Kidney (tissue), 14 donors: ENCODE results near the gene ZBTB8A. TPM values are rescaled to one million over a fixed set of nuclear protein-coding genes. Genes with fewer than 3 reads are reported as not detected.

Experiments
- DNase-seq, 5 donors: peaks; one replicate each; pipeline ENCODE4 v3.0.0-alpha.2; 2013 to 2020
- FAIRE-seq: peaks from 2 replicates; lab custom pipeline; 2012; peaks lifted over from hg19 to GRCh38; lab: Jason Lieb, UNC
- H3K27ac ChIP-seq, 2 donors: one replicate each; pipeline ENCODE4 v1.7.0; 2013; ENCODE audit warnings: low read depth in 2 of 2, low read length in 2 of 2, inconsistent platforms in 1 of 2
- H3K27me3 ChIP-seq: one replicate; pipeline ENCODE4 v1.7.1; 2013; ENCODE audit warnings: low read length, inconsistent platforms; ENCODE audit not compliant: control insufficient read depth, insufficient read depth
- H3K36me3 ChIP-seq, 3 donors: one replicate each; pipeline versions ENCODE4 v1.7.0 to v1.7.1; 2013; ENCODE audit warnings: low read length in 3 of 3, control low read depth in 1 of 3, inconsistent platforms in 1 of 3; ENCODE audit not compliant: insufficient read depth in 3 of 3, control insufficient read depth in 2 of 3
- H3K4me1 ChIP-seq, 3 donors: one replicate each; pipeline versions ENCODE4 v1.7.0 to v1.7.1; 2013; ENCODE audit warnings: low read length in 3 of 3, inconsistent platforms in 1 of 3, low read depth in 1 of 3; ENCODE audit not compliant: control insufficient read depth in 2 of 3, insufficient read depth in 2 of 3
- H3K4me3 ChIP-seq, 3 donors: one replicate each; pipeline versions ENCODE4 v1.7.0 to v1.8.1; 2013; ENCODE audit warnings: low read length in 3 of 3, control low read depth in 1 of 3, inconsistent platforms in 1 of 3
- H3K9ac ChIP-seq, 3 donors: one replicate each; pipeline versions ENCODE4 v1.7.0 to v1.7.1; 2013; ENCODE audit warnings: low read length in 3 of 3, control low read depth in 1 of 3, inconsistent platforms in 1 of 3
- H3K9me3 ChIP-seq, 3 donors: one replicate each; pipeline versions ENCODE4 v1.7.0 to v1.7.1; 2013; ENCODE audit warnings: low read length in 3 of 3, control low read depth in 1 of 3, inconsistent platforms in 1 of 3; ENCODE audit not compliant: control insufficient read depth in 2 of 3, insufficient read depth in 1 of 3
- intact Hi-C: fragments of 100-400 bp; cut with DNase I; formaldehyde crosslinking; loops from one replicate; pipeline ENCODE4 v1.11.1; 2022
- polyA plus RNA-seq: library from polyadenylated mRNA; stranded (reverse); fragments of 350-450 nt; fragmentation: Illumina TruSeq; extraction: RNeasy Lipid Tissue Mini Kit (QIAGEN cat#74804); gene quantifications from one replicate; pipeline ENCODE4 v1.2.3, GENCODE V29; 2014; ENCODE audit warnings: low read depth, low replicate concordance; ENCODE audit not compliant: insufficient read depth
- total RNA-seq: library from RNA; stranded (reverse); fragmentation: NEBNext Ultra II Directional; extraction: Animal tissue kit (Norgen Biotek cat#: 25700); gene quantifications from one replicate; pipeline ENCODE4 v1.2.1, GENCODE V29; 2021
- TF ChIP-seq, protein P1 (sequence below): IDR thresholded peaks from 3 replicates; pipeline ENCODE4 v1.5.1; 2012; ENCODE audit warnings: mild to moderate bottlenecking, moderate library complexity, borderline replicate concordance; ENCODE audit not compliant: insufficient read depth; ENCODE audit errors: extremely low read depth
- donor health status: control.
- donor health status: control.
- donor health status: control.
- donor health status: control.
- donor health status: control.
- donor health status: DM: yes; HTN: yes; CAD: no.
- donor health status: Normal renal cell carcinoma (clear cell type).

ZBTB8A gene
- total and polyA plus RNA-seq, 2 donors from 2014 or later, result 1.8 to 10.4 TPM

DNA sequence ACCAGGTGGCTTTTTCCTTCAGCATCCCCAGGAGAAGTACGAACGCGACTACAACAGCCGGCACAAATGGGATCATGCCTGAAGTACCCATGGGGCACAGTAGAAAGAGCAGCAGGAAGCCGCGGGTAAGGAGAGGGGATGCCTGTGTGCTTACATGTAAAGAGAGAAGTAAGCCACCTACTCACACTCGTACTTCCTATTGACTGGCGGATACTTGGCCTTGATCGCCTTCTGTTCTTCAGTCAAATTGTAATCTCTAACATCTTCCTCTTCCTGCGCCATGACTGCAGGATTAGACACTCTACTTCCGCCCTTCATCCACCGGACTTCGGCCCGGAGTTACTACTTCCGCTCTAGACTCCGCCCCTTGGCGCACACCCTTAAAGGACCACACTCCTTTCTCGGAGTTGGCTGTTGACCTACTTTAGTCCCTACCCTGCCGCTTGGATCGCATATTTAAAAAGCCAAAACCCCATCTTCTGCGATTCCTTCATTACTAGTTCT is 111.1 kb downstream of the ZBTB8A start, which contains the start of gene ZBTB8OS:
ZBTB8OS (minus strand) TSS at position 303 of the 504 bp plus-strand sequence; CDS start at position 282, 21 bp downstream.
- H3K36me3 ChIP-seq, result peaks cover 0 to 16% (median 4%) of the 10 kb centered on the region in 3 donors
- peak within 1 kb of the TSS; percentile 87 to 100 (median 100) for H3K9ac ChIP-seq
- no peaks in the 10 kb centered on the region for H3K27me3 ChIP-seq
- peak within 1 kb of the TSS; percentile 99 to 100 for H3K27ac ChIP-seq
- no peaks in the 10 kb centered on the region for H3K9me3 ChIP-seq
- TF ChIP-seq, protein P1, sequence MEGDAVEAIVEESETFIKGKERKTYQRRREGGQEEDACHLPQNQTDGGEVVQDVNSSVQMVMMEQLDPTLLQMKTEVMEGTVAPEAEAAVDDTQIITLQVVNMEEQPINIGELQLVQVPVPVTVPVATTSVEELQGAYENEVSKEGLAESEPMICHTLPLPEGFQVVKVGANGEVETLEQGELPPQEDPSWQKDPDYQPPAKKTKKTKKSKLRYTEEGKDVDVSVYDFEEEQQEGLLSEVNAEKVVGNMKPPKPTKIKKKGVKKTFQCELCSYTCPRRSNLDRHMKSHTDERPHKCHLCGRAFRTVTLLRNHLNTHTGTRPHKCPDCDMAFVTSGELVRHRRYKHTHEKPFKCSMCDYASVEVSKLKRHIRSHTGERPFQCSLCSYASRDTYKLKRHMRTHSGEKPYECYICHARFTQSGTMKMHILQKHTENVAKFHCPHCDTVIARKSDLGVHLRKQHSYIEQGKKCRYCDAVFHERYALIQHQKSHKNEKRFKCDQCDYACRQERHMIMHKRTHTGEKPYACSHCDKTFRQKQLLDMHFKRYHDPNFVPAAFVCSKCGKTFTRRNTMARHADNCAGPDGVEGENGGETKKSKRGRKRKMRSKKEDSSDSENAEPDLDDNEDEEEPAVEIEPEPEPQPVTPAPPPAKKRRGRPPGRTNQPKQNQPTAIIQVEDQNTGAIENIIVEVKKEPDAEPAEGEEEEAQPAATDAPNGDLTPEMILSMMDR, result no peak
- peak; percentile 15 for FAIRE-seq
- H3K4me1 ChIP-seq, result peaks cover 0 to 6% (median 2%) of the 10 kb centered on the region in 3 donors
- DNase-seq, result peak; percentile 90 to 98 (median 95)
- intact Hi-C loops, result no loop called here
- H3K4me3 ChIP-seq, result peak within 1 kb of the TSS; percentile 96 to 100 (median 99)

DNA sequence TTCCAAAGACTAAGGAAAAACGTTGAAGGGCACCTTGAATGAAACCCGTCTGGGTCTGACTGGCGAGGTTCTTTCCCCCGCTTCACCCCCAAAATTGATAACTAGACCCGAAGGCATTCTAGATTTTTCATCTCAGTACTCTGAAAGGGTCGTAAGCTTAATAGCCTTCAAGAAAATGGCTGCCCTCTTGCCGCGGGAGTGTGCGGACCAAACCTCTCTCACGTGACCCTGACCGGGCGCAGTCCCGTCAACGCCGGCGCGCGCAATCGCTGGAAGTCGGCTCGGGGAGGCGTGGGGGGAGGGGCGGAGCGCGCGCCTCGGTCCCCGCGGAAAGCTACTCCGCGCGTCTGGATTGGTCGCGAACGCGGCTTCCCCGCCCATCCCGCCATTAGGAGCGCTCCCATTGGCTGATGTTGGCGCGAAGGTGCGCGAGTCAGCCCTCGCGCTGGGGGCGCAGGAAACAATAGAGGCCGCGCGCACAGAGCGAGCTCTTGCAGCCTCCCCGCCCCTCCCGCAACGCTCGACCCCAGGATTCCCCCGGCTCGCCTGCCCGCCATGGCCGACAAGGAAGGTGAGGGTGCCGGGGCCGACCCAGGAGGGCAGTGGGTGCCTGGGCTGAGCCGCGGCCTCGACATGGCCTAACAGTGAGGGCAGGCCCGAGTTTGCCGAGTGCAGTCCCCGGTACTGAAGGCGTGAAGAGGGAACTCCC is 111.7 kb downstream of the ZBTB8A start, which contains the start of gene RBBP4:
RBBP4 (plus strand) TSS at position 457 of the 709 bp plus-strand sequence; CDS start at position 556, 99 bp downstream.
- H3K9me3 ChIP-seq, result no peaks in the 10 kb centered on the region
- TF ChIP-seq, protein P1, result no peak
- intact Hi-C loops, result no loop called here
- FAIRE-seq (no peak), DNase-seq (peak; percentile 99)
- peaks cover 0 to 16% (median 4%) of the 10 kb centered on the region in 3 donors for H3K36me3 ChIP-seq
- H3K4me3 ChIP-seq, result peak within 1 kb of the TSS; percentile 96 to 100 (median 99)
- peak within 1 kb of the TSS; percentile 87 to 100 (median 100) for H3K9ac ChIP-seq
- peaks cover 0 to 6% (median 2%) of the 10 kb centered on the region in 3 donors for H3K4me1 ChIP-seq
- no peaks in the 10 kb centered on the region for H3K27me3 ChIP-seq
- H3K27ac ChIP-seq, result peak within 1 kb of the TSS; percentile 99 to 100

DNA sequence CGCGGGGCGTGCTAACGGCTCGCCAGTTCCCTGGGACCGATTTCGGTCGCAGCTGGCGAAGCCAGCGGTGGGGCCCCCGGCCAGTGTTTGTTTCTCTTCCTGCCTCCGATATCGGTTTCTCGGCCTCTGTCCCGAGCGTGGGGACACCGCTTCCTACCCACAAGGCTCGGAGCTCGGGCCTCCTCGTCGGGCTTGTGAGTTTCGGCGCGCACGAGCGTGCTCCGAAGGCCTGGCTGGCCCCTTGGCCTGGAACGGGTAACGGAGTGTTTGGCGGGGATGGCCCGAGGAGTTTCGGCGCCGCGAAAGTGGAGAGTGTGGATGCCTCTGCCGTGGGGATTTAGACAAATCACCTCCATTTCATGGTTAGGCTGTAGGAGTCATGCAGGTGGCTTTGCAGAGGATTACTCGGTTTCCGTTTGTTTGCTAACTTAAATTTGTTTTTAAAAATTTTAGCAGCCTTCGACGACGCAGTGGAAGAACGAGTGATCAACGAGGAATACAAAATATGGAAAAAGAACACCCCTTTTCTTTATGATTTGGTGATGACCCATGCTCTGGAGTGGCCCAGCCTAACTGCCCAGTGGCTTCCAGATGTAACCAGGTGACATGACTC is 112.3 kb downstream of the ZBTB8A start:
- peak overlapping the region; percentile 69 to 89 (median 87) for H3K9ac ChIP-seq
- H3K9me3 ChIP-seq, result no peaks in the 10 kb centered on the region
- H3K27ac ChIP-seq, result peak overlapping the region; percentile 95 to 99
- peak overlapping the region; percentile 40 to 99 (median 84) for H3K4me3 ChIP-seq
- FAIRE-seq, result no peak
- H3K36me3 ChIP-seq, result peaks cover 0 to 16% (median 4%) of the 10 kb centered on the region in 3 donors
- peak in 1 of 5 donors; percentile 75 for DNase-seq
- no peaks in the 10 kb centered on the region for H3K27me3 ChIP-seq
- H3K4me1 ChIP-seq, result peaks cover 0 to 6% (median 2%) of the 10 kb centered on the region in 3 donors
- TF ChIP-seq, protein P1, result no peak
- intact Hi-C loops, result no loop called here
